ENCODE measurements around the gene YBX2. TPM values are rescaled to one million over a fixed set of nuclear protein-coding genes. Genes with fewer than 3 reads are reported as not detected.
A peak's percentile ranks its signal among the peaks of the same experiment; 100 is the strongest.

The YBX2 gene
- total RNA-seq, 1 donor from 2014 or later, result 1.3 TPM

DNA sequence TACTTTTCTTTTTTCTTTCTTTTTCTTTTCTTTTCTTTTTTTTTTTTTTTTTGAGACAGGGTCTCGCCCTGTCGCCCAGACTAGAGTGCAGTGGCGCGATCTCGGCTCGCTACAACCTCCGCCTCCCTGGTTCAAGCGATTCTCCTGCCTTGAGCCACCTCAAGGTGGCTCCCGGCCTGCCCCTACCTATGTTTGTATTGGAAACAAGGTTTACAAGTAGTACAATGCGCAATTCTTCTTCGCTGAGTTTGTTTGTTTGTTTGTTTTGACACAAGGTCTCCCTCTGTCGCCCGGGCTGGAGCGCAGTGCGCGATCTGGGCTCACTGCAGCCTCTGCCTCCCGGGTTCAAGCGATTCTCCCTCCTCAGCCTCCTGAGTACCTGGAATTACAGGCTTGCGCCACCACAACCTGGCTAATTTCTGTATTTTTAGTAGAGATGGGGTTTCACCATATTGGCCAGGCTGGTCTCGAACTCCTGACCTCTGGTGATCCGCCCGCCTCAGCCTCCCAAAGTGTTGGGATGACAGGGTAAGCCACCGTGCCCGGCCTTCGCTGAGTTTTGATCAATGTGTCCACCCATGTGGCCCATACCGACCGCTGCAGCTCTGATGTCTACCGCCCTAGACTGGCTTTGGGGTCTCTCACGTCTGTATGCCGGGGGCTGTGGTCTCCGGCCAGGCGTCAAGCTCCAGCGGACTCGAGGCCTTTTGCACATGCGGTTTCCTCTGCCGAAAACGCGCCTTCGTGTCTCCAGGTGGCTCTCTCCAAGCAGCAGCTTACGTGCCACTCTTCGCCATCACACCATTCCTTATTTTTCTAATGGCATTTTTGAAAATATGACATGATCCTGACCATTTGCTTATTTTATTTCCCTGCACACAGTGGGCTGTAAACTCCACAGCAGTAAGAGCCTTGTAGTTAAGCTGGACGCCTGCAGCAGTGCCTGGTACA lies 1.1 kb upstream of the YBX2 start:
- TF ChIP-seq, protein P1, sequence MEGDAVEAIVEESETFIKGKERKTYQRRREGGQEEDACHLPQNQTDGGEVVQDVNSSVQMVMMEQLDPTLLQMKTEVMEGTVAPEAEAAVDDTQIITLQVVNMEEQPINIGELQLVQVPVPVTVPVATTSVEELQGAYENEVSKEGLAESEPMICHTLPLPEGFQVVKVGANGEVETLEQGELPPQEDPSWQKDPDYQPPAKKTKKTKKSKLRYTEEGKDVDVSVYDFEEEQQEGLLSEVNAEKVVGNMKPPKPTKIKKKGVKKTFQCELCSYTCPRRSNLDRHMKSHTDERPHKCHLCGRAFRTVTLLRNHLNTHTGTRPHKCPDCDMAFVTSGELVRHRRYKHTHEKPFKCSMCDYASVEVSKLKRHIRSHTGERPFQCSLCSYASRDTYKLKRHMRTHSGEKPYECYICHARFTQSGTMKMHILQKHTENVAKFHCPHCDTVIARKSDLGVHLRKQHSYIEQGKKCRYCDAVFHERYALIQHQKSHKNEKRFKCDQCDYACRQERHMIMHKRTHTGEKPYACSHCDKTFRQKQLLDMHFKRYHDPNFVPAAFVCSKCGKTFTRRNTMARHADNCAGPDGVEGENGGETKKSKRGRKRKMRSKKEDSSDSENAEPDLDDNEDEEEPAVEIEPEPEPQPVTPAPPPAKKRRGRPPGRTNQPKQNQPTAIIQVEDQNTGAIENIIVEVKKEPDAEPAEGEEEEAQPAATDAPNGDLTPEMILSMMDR (IDR thresholded peaks at IDR 0.05; ENCODE audit: partially characterized antibody, unreplicated experiment), result no peak
- no peaks in the 10 kb centered on the region for H3K4me1 Mint-ChIP-seq (ENCODE audit: low read depth, unreplicated experiment)
- peaks cover 27% of the 10 kb centered on the region for H3K27me3 Mint-ChIP-seq (ENCODE audit: unreplicated experiment)
- H3K27ac Mint-ChIP-seq (ENCODE audit: unreplicated experiment), result peak overlapping the region; percentile 28
- H3K4me3 Mint-ChIP-seq (ENCODE audit: unreplicated experiment), result peak overlapping the region; percentile 72
- H3K9me3 Mint-ChIP-seq (ENCODE audit: unreplicated experiment), result peaks cover 8% of the 10 kb centered on the region
- H3K36me3 Mint-ChIP-seq (ENCODE audit: unreplicated experiment), result no peaks in the 10 kb centered on the region
- DNase-seq, result no peak

DNA sequence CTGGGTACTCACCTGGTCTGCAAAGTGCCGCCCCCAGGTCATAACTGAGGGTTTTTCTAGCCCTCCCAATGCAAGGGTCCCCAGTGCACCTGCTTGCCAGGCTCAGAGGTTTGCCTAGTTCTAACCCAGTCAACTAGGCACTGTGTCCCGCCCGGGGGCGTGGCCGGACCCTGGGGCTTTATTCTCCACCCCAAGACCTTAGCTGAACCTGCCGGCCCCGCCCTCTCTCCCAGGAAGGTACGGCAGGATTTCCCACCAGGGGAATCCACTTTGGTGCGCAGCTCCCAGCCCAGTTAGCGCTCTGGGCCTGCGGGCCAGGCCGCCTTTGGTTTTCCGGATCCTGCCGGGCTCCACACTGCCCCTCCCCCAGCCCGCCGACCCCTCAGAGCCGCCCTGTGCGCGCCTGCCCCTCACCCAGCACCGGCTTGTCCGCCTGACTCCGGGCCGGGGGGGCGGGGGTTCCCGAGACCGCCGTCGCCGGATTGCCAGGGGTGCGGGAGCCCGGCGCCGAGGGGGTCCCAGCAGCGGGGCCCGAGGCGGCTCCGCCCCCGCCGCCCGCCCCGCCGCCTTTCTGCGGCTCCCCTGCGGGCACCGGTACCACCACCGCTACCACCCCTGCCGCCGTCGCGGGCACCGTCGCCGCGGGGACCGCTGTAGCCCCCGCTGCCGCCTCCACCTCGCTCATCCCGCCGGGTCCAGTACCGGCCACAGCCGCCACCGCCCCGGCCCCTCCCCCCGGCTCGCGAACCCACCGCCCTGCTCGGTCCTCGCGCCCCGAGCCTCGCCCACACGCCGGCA lies 424 bp downstream of the YBX2 start:
- TF ChIP-seq, protein P1 (IDR thresholded peaks at IDR 0.05; ENCODE audit: partially characterized antibody, unreplicated experiment), result no peak
- peak overlapping the region; percentile 66 for H3K4me3 Mint-ChIP-seq (ENCODE audit: unreplicated experiment)
- H3K27ac Mint-ChIP-seq (ENCODE audit: unreplicated experiment), result no peak overlapping the region
- H3K36me3 Mint-ChIP-seq (ENCODE audit: unreplicated experiment), result no peaks in the 10 kb centered on the region
- peaks cover 8% of the 10 kb centered on the region for H3K9me3 Mint-ChIP-seq (ENCODE audit: unreplicated experiment)
- peaks cover 22% of the 10 kb centered on the region for H3K27me3 Mint-ChIP-seq (ENCODE audit: unreplicated experiment)
- peak; percentile 33 for DNase-seq
- no peaks in the 10 kb centered on the region for H3K4me1 Mint-ChIP-seq (ENCODE audit: low read depth, unreplicated experiment)

DNA sequence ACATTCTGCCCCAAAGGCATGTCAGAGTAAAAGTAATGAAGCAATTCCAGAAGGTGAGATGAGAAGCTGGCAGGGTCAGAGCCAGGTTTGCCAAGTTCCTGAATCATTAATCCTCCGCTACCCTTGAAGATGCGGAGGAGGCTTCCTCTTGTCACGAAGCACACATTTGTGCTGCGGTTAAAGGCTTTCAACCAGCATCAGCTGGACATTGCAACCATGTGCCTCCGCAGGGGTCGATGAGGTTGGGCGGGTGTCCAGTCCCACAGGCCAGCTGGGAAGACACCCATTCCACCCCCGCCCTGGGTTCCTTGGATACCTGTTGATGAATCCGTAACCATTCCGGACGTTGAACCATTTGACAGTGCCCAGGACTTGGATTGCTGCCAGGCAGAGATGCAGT lies 1.3 kb downstream of the YBX2 start:
- Mint-ChIP-seq H3K9me3 (ENCODE audit: unreplicated experiment) (peaks cover 8% of the 10 kb centered on the region), H3K4me3 (ENCODE audit: unreplicated experiment) (peak overlapping the region; percentile 66)
- TF ChIP-seq, protein P1 (IDR thresholded peaks at IDR 0.05; ENCODE audit: partially characterized antibody, unreplicated experiment), result no peak

DNA sequence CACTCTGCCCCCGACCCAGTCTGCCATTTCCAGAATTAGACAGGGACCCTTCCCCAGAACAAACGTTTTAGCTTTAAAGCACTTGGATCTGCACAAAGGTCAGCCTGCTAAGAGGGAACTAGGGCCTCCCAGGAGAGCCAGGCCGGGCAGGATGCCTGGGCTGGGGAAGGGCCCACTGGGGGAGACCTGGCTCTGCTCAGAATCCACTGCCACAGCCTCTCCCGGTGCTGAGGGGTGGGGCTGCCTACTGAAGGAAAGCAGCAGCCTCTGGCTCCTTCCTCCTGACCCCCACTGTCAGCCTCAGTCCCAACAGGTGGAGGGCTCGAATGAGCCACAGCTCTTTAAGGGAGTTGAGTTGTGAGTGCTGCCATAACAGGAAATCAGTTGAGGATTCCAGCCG lies 1.7 kb downstream of the YBX2 start:
- Mint-ChIP-seq H3K4me3 (ENCODE audit: unreplicated experiment) (no peak overlapping the region), H3K36me3 (ENCODE audit: unreplicated experiment) (no peaks in the 10 kb centered on the region), H3K27ac (ENCODE audit: unreplicated experiment) (no peak overlapping the region), H3K9me3 (ENCODE audit: unreplicated experiment) (peaks cover 8% of the 10 kb centered on the region), H3K4me1 (ENCODE audit: low read depth, unreplicated experiment) (no peaks in the 10 kb centered on the region), H3K27me3 (ENCODE audit: unreplicated experiment) (peaks cover 22% of the 10 kb centered on the region)
- TF ChIP-seq, protein P1 (IDR thresholded peaks at IDR 0.05; ENCODE audit: partially characterized antibody, unreplicated experiment), result no peak
- no peak for DNase-seq

More for the DNA sequence above, 1.3 kb downstream of the YBX2 start:
- H3K36me3 Mint-ChIP-seq (ENCODE audit: unreplicated experiment), result no peaks in the 10 kb centered on the region
- H3K27me3 Mint-ChIP-seq (ENCODE audit: unreplicated experiment), result peaks cover 22% of the 10 kb centered on the region
- H3K27ac Mint-ChIP-seq (ENCODE audit: unreplicated experiment), result no peak overlapping the region
- DNase-seq, result no peak
- no peaks in the 10 kb centered on the region for H3K4me1 Mint-ChIP-seq (ENCODE audit: low read depth, unreplicated experiment)

Measured in glutamatergic neuron (in vitro differentiated cells).